WERI-Rb-1 (cell line): Measurements from ENCODE around the gene PAX7.
"Not testable (repeated sequence)": the region's sequence is repeated elsewhere in the genome, so short reads cannot be mapped to it uniquely, and the experiment has no call there.

ENCODE experiments used
- DNase-seq: peaks from one replicate; pipeline ENCODE4 v3.0.0-alpha.2; 2020
- H3K27ac ChIP-seq: fragments of 250-450 bp; sonication (Bioruptor Pico); 2 replicates; pipeline ENCODE4 v1.5.1; 2020; ENCODE audit warnings: mild to moderate bottlenecking, moderate library complexity
- H3K27me3 ChIP-seq: fragments of 250-450 bp; sonication (Bioruptor Pico); 2 replicates; pipeline ENCODE4 v1.5.1; 2021; ENCODE audit warnings: mild to moderate bottlenecking, low read depth, moderate library complexity; ENCODE audit not compliant: insufficient read depth, severe bottlenecking
- H3K36me3 ChIP-seq: fragments of 250-450 bp; sonication (Bioruptor Pico); 2 replicates; pipeline ENCODE4 v1.5.1; 2020; ENCODE audit warnings: mild to moderate bottlenecking, moderate library complexity
- H3K4me3 ChIP-seq: 2 replicates; pipeline ENCODE4 v1.5.1; 2011; ENCODE audit warnings: low read depth, mild to moderate bottlenecking, control low read depth, low read length
- H3K9me3 ChIP-seq: fragments of 250-450 bp; sonication (Bioruptor Pico); 2 replicates; pipeline ENCODE4 v1.5.1; 2021; ENCODE audit warnings: mild to moderate bottlenecking, moderate library complexity; ENCODE audit not compliant: severe bottlenecking
- CTCF ChIP-seq: IDR thresholded peaks from 2 replicates; pipeline ENCODE4 v1.5.1; 2011; ENCODE audit warnings: low read depth, mild to moderate bottlenecking, control low read depth, inconsistent platforms, low read length

PAX7 gene

GRCh38 chr1:18691648-18692047 is 61.0 kb downstream of the PAX7 start:
- H3K4me3 ChIP-seq, result no peak overlapping the region
- no peaks in the 10 kb centered on the region for H3K36me3 ChIP-seq
- no peaks in the 10 kb centered on the region for H3K9me3 ChIP-seq
- no peaks in the 10 kb centered on the region for H3K27me3 ChIP-seq
- no peak overlapping the region for H3K27ac ChIP-seq
- no peak for DNase-seq
- TF ChIP-seq CTCF, result no peak

GRCh38 chr1:18693256-18694098 is 62.8 kb downstream of the PAX7 start:
- Histone ChIP-seq H3K36me3 (no peaks in the 10 kb centered on the region), H3K9me3 (no peaks in the 10 kb centered on the region), H3K27me3 (no peaks in the 10 kb centered on the region), H3K4me3 (peak overlapping the region; percentile 25), H3K27ac (no peak overlapping the region)
- peak; percentile 87 for DNase-seq
- TF ChIP-seq CTCF, result peak; percentile 11; the same call in 1 of the 2 replicates

- not testable (repeated sequence) for H3K9me3 ChIP-seq, H3K27me3 ChIP-seq, H3K36me3 ChIP-seq, H3K27ac ChIP-seq, H3K4me3 ChIP-seq, DNase-seq
These were observed 63.6 kb downstream of the PAX7 start for GRCh38 chr1:18694289-18694688.

- H3K9me3 ChIP-seq, result no peaks in the 10 kb centered on the region
- no peak overlapping the region for H3K27ac ChIP-seq
- no peak for TF ChIP-seq CTCF
- H3K27me3 ChIP-seq, result no peaks in the 10 kb centered on the region
- H3K4me3 ChIP-seq, result no peak overlapping the region
- DNase-seq, result no peak
- no peaks in the 10 kb centered on the region for H3K36me3 ChIP-seq
These were observed 66.9 kb downstream of the PAX7 start for GRCh38 chr1:18697541-18697940.

- TF ChIP-seq CTCF, result no peak
These were observed 69.9 kb downstream of the PAX7 start for GRCh38 chr1:18700530-18700929.

GRCh38 chr1:18701183-18701582 is 70.5 kb downstream of the PAX7 start:
- no peaks in the 10 kb centered on the region for H3K36me3 ChIP-seq

More at GRCh38 chr1:18700530-18700929, 69.9 kb downstream of the PAX7 start:
- Histone ChIP-seq H3K27me3 (no peaks in the 10 kb centered on the region), H3K9me3 (no peaks in the 10 kb centered on the region), H3K27ac (no peak overlapping the region), H3K4me3 (no peak overlapping the region), H3K36me3 (no peaks in the 10 kb centered on the region)
- DNase-seq, result no peak

More at GRCh38 chr1:18701183-18701582, 70.5 kb downstream of the PAX7 start:
- no peaks in the 10 kb centered on the region for H3K27me3 ChIP-seq
- no peak overlapping the region for H3K4me3 ChIP-seq
- H3K9me3 ChIP-seq, result no peaks in the 10 kb centered on the region
- DNase-seq, result no peak
- no peak for TF ChIP-seq CTCF
- H3K27ac ChIP-seq, result no peak overlapping the region
